ENCODE measurements around the gene IFITM2.
A peak's percentile ranks its signal among the peaks of the same experiment; 100 is the strongest.
"Not testable (repeated sequence)": the region's sequence is repeated elsewhere in the genome, so short reads cannot be mapped to it uniquely, and the experiment has no call there.

Gene IFITM2

DNA sequence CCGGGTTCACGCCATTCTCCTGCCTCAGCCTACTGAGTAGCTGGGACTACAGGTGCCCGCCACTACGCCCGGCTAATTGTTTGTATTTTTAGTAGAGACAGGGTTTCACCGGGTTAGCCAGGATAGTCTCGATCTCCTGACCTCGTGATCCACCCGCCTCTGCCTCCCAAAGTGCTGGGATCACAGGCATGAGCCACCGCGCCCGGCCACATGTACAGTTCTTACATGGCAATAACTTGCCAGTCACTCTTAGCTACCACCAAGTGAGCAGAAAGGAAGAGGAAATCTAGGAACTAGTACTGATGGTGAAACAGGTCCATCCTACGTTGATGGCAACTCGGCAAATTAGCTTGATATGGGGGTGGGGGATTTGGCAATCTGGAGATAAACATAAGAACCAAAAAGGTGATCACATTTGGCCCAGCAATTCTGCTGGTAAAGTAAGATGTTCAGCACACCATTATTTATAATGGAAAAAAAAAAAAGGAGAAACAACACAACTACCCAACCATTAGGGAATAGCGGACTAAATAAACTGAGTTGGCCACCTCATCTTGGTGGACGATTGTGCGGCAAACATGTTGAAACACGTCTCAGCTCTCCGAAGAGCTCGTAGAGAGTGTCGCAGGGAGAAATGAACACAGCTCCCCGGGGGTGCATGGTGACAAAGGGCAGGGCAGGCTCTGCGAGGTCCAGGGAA is 24.1 kb upstream of the IFITM2 start:
- Histone ChIP-seq H3K4me1 (ENCODE audit: control insufficient read depth in 1 of 2, insufficient read depth in 2 of 2, low read length in 2 of 2) (peaks cover 0 to 38% of the 10 kb centered on the region in 2 donors), H3K27me3 (ENCODE audit: low read depth, low read length) (peaks cover 37% of the 10 kb centered on the region), H3K9me3 (ENCODE audit: control insufficient read depth in 1 of 2, low read length in 2 of 2) (no peaks in the 10 kb centered on the region), H3K27ac (ENCODE audit: low read length) (no peak overlapping the region), H3K36me3 (ENCODE audit: control insufficient read depth in 1 of 2, insufficient read depth in 2 of 2, low read length in 2 of 2) (no peaks in the 10 kb centered on the region), H3K4me3 (ENCODE audit: low read depth in 1 of 2, low read length in 2 of 2) (no peak overlapping the region)

- Histone ChIP-seq H3K27ac (ENCODE audit: low read length) (no peak overlapping the region), H3K9me3 (ENCODE audit: control insufficient read depth in 1 of 2, low read length in 2 of 2) (no peaks in the 10 kb centered on the region), H3K36me3 (ENCODE audit: control insufficient read depth in 1 of 2, insufficient read depth in 2 of 2, low read length in 2 of 2) (no peaks in the 10 kb centered on the region), H3K27me3 (ENCODE audit: low read depth, low read length) (peaks cover 34% of the 10 kb centered on the region), H3K4me1 (ENCODE audit: control insufficient read depth in 1 of 2, insufficient read depth in 2 of 2, low read length in 2 of 2) (peaks cover 0 to 31% of the 10 kb centered on the region in 2 donors), H3K4me3 (ENCODE audit: low read depth in 1 of 2, low read length in 2 of 2) (no peak overlapping the region)
Observed at GRCh38 chr11:284105-285020, 23.3 kb upstream of the IFITM2 start.

DNA sequence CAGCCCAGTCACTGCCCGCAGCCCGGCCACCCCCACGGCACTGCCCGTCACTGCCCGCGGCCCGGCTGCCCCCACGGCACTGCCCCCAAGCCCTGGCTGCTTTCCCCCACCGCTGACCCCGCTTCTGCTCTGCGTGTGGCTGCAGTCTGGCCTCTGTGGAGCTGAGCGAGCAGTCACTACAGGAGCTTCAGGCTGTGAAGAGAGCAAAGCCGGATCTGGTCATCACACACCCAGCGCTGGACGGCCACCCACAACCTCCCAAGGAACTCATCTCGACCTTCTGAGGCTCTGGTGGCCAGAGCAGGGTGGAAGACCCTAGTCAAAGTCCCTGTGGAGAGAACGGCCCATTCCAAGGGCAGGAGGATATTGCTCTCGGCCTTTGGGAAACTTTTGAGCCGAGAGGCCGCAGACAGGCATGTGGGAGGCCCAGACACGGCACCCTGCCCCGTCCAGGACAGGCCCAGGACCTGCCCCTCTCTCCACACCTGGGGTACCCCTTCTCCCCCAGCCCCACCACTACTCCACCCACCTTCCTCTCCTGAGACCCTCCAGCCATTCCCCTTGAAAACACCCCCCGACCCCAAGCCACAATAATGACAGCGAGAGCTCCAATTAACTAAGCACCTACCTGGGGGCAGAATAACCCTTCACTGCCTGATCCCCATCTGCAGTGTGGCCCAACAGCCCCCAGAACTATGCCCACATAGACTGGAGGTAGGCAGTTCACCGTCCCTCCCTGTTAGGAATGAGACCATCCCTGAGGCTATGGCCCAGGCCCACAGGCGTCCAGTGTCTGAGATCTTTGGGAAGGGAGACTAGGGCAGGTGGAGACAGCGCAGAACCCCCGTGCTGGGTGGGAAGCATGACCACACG is 22.4 kb upstream of the IFITM2 start:
- Histone ChIP-seq H3K27me3 (ENCODE audit: low read depth, low read length) (peaks cover 28% of the 10 kb centered on the region), H3K4me3 (ENCODE audit: low read depth in 1 of 2, low read length in 2 of 2) (no peak overlapping the region), H3K4me1 (ENCODE audit: control insufficient read depth in 1 of 2, insufficient read depth in 2 of 2, low read length in 2 of 2) (peaks cover 0 to 27% of the 10 kb centered on the region in 2 donors), H3K27ac (ENCODE audit: low read length) (no peak overlapping the region), H3K36me3 (ENCODE audit: control insufficient read depth in 1 of 2, insufficient read depth in 2 of 2, low read length in 2 of 2) (no peaks in the 10 kb centered on the region), H3K9me3 (ENCODE audit: control insufficient read depth in 1 of 2, low read length in 2 of 2) (no peaks in the 10 kb centered on the region)

GRCh38 chr11:285894-286220 is 21.8 kb upstream of the IFITM2 start:
- Histone ChIP-seq H3K27ac (ENCODE audit: low read length) (no peak overlapping the region), H3K36me3 (ENCODE audit: control insufficient read depth in 1 of 2, insufficient read depth in 2 of 2, low read length in 2 of 2) (no peaks in the 10 kb centered on the region), H3K4me3 (ENCODE audit: low read depth in 1 of 2, low read length in 2 of 2) (no peak overlapping the region), H3K4me1 (ENCODE audit: control insufficient read depth in 1 of 2, insufficient read depth in 2 of 2, low read length in 2 of 2) (peaks cover 0 to 21% of the 10 kb centered on the region in 2 donors), H3K27me3 (ENCODE audit: low read depth, low read length) (peaks cover 22% of the 10 kb centered on the region), H3K9me3 (ENCODE audit: control insufficient read depth in 1 of 2, low read length in 2 of 2) (no peaks in the 10 kb centered on the region)

GRCh38 chr11:286977-287820 is 20.4 kb upstream of the IFITM2 start:
- not testable (repeated sequence) for H3K9me3 ChIP-seq (ENCODE audit: control insufficient read depth in 1 of 2, low read length in 2 of 2); H3K36me3 ChIP-seq (ENCODE audit: control insufficient read depth in 1 of 2, insufficient read depth in 2 of 2, low read length in 2 of 2); H3K27me3 ChIP-seq (ENCODE audit: low read depth, low read length)
- Histone ChIP-seq H3K4me3 (ENCODE audit: low read depth in 1 of 2, low read length in 2 of 2) (peak overlapping the region in 1 of 2 donors; percentile 73), H3K27ac (ENCODE audit: low read length) (peak overlapping the region; percentile 72), H3K4me1 (ENCODE audit: control insufficient read depth in 1 of 2, insufficient read depth in 2 of 2, low read length in 2 of 2) (peaks cover 0 to 13% of the 10 kb centered on the region in 2 donors)

GRCh38 chr11:287821-288477 is 19.7 kb upstream of the IFITM2 start:
- no peaks in the 10 kb centered on the region for H3K9me3 ChIP-seq (ENCODE audit: control insufficient read depth in 1 of 2, low read length in 2 of 2)
- H3K4me3 ChIP-seq (ENCODE audit: low read depth in 1 of 2, low read length in 2 of 2), result peak overlapping the region; percentile 52 to 73
- H3K4me1 ChIP-seq (ENCODE audit: control insufficient read depth in 1 of 2, insufficient read depth in 2 of 2, low read length in 2 of 2), result peaks cover 0 to 13% of the 10 kb centered on the region in 2 donors
- H3K27ac ChIP-seq (ENCODE audit: low read length), result peak overlapping the region; percentile 72
- H3K27me3 ChIP-seq (ENCODE audit: low read depth, low read length), result peaks cover 1% of the 10 kb centered on the region
- no peaks in the 10 kb centered on the region for H3K36me3 ChIP-seq (ENCODE audit: control insufficient read depth in 1 of 2, insufficient read depth in 2 of 2, low read length in 2 of 2)

- Histone ChIP-seq H3K4me1 (ENCODE audit: control insufficient read depth in 1 of 2, insufficient read depth in 2 of 2, low read length in 2 of 2) (peaks cover 0 to 13% of the 10 kb centered on the region in 2 donors), H3K27me3 (ENCODE audit: low read depth, low read length) (no peaks in the 10 kb centered on the region), H3K36me3 (ENCODE audit: control insufficient read depth in 1 of 2, insufficient read depth in 2 of 2, low read length in 2 of 2) (peaks cover 0 to 5% of the 10 kb centered on the region in 2 donors), H3K27ac (ENCODE audit: low read length) (peak within 1 kb of the TSS; percentile 72), H3K4me3 (ENCODE audit: low read depth in 1 of 2, low read length in 2 of 2) (peak within 1 kb of the TSS; percentile 52 to 73), H3K9me3 (ENCODE audit: control insufficient read depth in 1 of 2, low read length in 2 of 2) (no peaks in the 10 kb centered on the region)
Observed at GRCh38 chr11:288478-289397, 18.9 kb upstream of the IFITM2 start, which contains the start of gene PGGHG. TSS of gene PGGHG (plus strand) at chr11:289126. CDS start at chr11:289817, 691 bp downstream.

DNA sequence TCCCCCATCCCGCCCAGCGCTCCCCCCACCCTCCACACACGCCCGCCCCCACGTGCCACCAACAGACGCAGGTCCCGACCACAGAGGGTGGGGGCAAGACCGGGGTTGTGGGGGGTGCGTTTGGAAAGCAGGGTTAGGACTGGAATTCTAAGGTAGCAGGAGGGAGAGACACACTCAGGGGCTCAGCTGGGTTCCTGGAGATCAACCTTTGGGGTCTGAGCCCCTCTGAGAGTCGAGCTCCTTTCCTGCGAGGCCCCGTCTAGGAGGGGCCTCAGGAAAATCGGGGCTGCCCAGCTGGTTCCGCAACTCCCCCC is 18.3 kb upstream of the IFITM2 start:
- no peaks in the 10 kb centered on the region for H3K27me3 ChIP-seq (ENCODE audit: low read depth, low read length)
- peaks cover 0 to 13% of the 10 kb centered on the region in 2 donors for H3K4me1 ChIP-seq (ENCODE audit: control insufficient read depth in 1 of 2, insufficient read depth in 2 of 2, low read length in 2 of 2)
- H3K4me3 ChIP-seq (ENCODE audit: low read depth in 1 of 2, low read length in 2 of 2), result peak overlapping the region in 1 of 2 donors; percentile 41
- no peak overlapping the region for H3K27ac ChIP-seq (ENCODE audit: low read length)
- no peaks in the 10 kb centered on the region for H3K9me3 ChIP-seq (ENCODE audit: control insufficient read depth in 1 of 2, low read length in 2 of 2)
- H3K36me3 ChIP-seq (ENCODE audit: control insufficient read depth in 1 of 2, insufficient read depth in 2 of 2, low read length in 2 of 2), result peaks cover 0 to 10% of the 10 kb centered on the region in 2 donors

GRCh38 chr11:289712-290620 is 17.6 kb upstream of the IFITM2 start:
- H3K4me3 ChIP-seq (ENCODE audit: low read depth in 1 of 2, low read length in 2 of 2), result peak overlapping the region in 1 of 2 donors; percentile 41
- H3K27me3 ChIP-seq (ENCODE audit: low read depth, low read length), result no peaks in the 10 kb centered on the region
- H3K9me3 ChIP-seq (ENCODE audit: control insufficient read depth in 1 of 2, low read length in 2 of 2), result no peaks in the 10 kb centered on the region
- H3K36me3 ChIP-seq (ENCODE audit: control insufficient read depth in 1 of 2, insufficient read depth in 2 of 2, low read length in 2 of 2), result peaks cover 0 to 10% of the 10 kb centered on the region in 2 donors
- peaks cover 0 to 13% of the 10 kb centered on the region in 2 donors for H3K4me1 ChIP-seq (ENCODE audit: control insufficient read depth in 1 of 2, insufficient read depth in 2 of 2, low read length in 2 of 2)
- no peak overlapping the region for H3K27ac ChIP-seq (ENCODE audit: low read length)
